WERI-Rb-1 (cell line): ENCODE measurements around the gene SAMD14.

ENCODE experiments used
- DNase-seq: peaks from one replicate; pipeline ENCODE4 v3.0.0-alpha.2; 2020
- H3K27ac ChIP-seq: fragments of 250-450 bp; sonication (Bioruptor Pico); 2 replicates; pipeline ENCODE4 v1.5.1; 2020; ENCODE audit warnings: mild to moderate bottlenecking, moderate library complexity
- H3K27me3 ChIP-seq: fragments of 250-450 bp; sonication (Bioruptor Pico); 2 replicates; pipeline ENCODE4 v1.5.1; 2021; ENCODE audit warnings: mild to moderate bottlenecking, low read depth, moderate library complexity; ENCODE audit not compliant: insufficient read depth, severe bottlenecking
- H3K36me3 ChIP-seq: fragments of 250-450 bp; sonication (Bioruptor Pico); 2 replicates; pipeline ENCODE4 v1.5.1; 2020; ENCODE audit warnings: mild to moderate bottlenecking, moderate library complexity
- H3K4me3 ChIP-seq: 2 replicates; pipeline ENCODE4 v1.5.1; 2011; ENCODE audit warnings: low read depth, mild to moderate bottlenecking, control low read depth, low read length
- H3K9me3 ChIP-seq: fragments of 250-450 bp; sonication (Bioruptor Pico); 2 replicates; pipeline ENCODE4 v1.5.1; 2021; ENCODE audit warnings: mild to moderate bottlenecking, moderate library complexity; ENCODE audit not compliant: severe bottlenecking
- CTCF ChIP-seq: IDR thresholded peaks from 2 replicates; pipeline ENCODE4 v1.5.1; 2011; ENCODE audit warnings: low read depth, mild to moderate bottlenecking, control low read depth, inconsistent platforms, low read length

The SAMD14 gene

GRCh38 chr17:50120475-50121253, 9.3 kb downstream of the SAMD14 start:
- Histone ChIP-seq H3K9me3 (no peaks in the 10 kb centered on the region), H3K27ac (no peak overlapping the region), H3K4me3 (no peak overlapping the region), H3K27me3 (no peaks in the 10 kb centered on the region), H3K36me3 (peaks cover 27% of the 10 kb centered on the region)
- DNase-seq, result no peak
- TF ChIP-seq CTCF, result no peak

- Histone ChIP-seq H3K9me3 (no peaks in the 10 kb centered on the region), H3K27me3 (no peaks in the 10 kb centered on the region), H3K4me3 (no peak overlapping the region), H3K36me3 (peaks cover 23% of the 10 kb centered on the region), H3K27ac (no peak overlapping the region)
- TF ChIP-seq CTCF, result no peak
- no peak for DNase-seq
Measured at GRCh38 chr17:50118828-50119218, 11.1 kb downstream of the SAMD14 start.

- no peaks in the 10 kb centered on the region for H3K9me3 ChIP-seq
- H3K27ac ChIP-seq, result no peak overlapping the region
- peaks cover 28% of the 10 kb centered on the region for H3K36me3 ChIP-seq
- no peak for DNase-seq
- no peaks in the 10 kb centered on the region for H3K27me3 ChIP-seq
- TF ChIP-seq CTCF, result no peak
- no peak overlapping the region for H3K4me3 ChIP-seq
Measured at GRCh38 chr17:50118076-50118827, 11.7 kb downstream of the SAMD14 start.

GRCh38 chr17:50117202-50118051, 12.5 kb downstream of the SAMD14 start:
- Histone ChIP-seq H3K9me3 (no peaks in the 10 kb centered on the region), H3K27ac (no peak overlapping the region), H3K27me3 (no peaks in the 10 kb centered on the region), H3K4me3 (no peak overlapping the region), H3K36me3 (peaks cover 36% of the 10 kb centered on the region)
- no peak for DNase-seq
- TF ChIP-seq CTCF, result 0 out of 2 replicates have a peak, but pooled peaks have one; percentile 22

GRCh38 chr17:50115756-50116155, 14.2 kb downstream of the SAMD14 start:
- Histone ChIP-seq H3K36me3 (peaks cover 36% of the 10 kb centered on the region), H3K4me3 (no peak overlapping the region), H3K27me3 (no peaks in the 10 kb centered on the region), H3K9me3 (no peaks in the 10 kb centered on the region), H3K27ac (no peak overlapping the region)
- TF ChIP-seq CTCF, result no peak
- no peak for DNase-seq
